HG02571 (cell line): ENCODE measurements around the gene RTL10.

Source experiments
- ATAC-seq: cut with Tn5 transposase; IDR thresholded peaks from one replicate; pipeline ENCODE4 v1.9.1; 2021; ENCODE audit warnings: mild to moderate bottlenecking, moderate library complexity; ENCODE audit not compliant: unreplicated experiment

RTL10 gene

DNA sequence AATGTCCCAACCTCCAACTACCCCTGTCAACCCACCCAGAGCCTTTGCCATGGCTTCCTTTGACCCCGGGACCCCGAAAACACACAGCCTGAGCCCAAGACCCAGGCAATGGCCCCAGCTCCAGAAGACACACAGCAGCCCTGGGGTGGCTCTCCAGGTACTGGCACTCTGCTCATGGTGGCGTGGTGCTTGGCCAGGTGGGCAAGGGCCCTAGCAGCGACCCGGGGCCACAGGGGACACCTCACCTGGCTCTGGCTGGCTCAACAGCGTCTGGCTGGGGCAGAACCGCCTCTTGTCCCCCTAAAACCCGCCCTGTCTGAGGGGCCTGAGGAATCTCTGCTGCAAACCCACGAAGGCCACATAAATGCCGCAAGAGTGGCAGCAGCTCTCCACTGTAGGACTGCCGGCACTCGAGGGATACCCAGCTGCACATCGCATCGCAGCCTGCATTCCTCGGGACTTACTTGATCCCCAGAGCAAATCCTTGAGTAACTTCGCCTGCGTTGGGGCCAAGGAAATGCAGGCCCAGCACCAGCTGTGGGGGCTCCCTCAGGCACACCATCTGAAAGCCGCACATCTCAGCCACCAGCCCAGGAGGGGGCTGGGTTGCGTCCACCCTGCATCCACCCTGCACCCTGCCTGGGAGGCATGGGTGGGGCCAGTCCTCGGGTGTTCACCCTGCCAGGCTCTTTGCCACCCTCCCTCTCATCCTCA, 23.1 kb upstream of the RTL10 start:
- ATAC-seq, result no peak

DNA sequence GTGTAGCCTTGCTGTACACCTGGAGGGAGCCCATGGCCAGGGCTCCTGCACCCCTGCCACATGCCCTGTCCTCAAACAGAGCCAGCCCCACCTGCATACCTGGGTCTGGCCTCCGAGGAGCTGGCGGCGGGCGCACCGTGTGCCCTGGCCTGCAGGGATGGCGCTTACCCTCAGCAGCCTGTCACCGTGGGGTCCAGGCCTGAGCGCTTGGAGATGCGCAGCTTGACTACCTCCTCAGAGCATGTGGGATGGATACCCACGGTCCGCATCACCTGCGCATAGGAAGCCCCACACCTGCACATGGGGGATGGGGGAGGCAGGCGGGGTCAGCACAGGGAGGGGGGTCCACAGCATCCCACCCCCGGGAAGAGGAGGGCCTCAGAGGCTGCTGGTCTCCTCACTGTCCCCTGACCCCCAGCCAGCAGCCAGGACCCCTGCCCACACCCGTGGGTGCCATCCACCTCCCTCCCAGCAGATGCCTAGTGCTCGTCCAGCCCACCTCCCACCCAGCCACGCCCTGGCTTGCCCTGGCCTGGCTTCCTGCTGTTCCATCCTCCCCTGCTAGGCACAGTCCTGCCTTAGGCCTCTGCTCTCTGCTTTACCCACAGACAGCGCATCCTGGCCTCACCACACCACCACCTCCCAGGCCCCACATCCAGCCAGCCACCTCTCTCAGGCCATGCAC, 22.4 kb upstream of the RTL10 start:
- no peak for ATAC-seq

DNA sequence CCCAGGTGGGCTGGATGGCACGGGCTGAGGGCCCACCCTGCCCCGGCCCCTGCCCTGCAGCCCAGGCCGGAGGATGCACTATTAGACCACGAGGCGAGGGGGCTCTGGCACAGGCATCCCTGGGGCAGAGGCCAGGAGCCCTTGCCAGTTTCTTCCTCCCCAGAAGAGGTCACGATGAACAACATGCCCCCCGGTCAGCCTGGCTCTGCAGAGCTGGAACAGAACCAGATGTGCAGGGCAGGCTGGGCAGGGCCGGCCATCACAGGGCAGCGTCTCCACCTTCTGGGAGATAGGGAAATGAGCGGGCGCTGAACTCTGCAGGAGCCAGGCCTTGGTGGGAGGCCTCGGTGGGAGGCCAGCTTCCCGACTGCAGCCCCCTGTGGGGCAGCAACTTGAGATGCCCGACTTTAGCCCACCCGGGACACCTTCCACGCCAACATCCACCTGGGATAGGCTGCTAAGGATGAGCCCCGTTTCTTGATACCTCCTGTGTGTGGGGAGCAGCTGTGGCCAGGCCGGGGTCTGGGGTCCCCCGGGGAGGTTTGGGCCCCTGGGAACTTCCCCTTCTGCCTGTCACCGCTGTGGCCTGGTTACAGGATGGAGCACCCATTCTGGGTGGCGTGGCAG, 21.8 kb upstream of the RTL10 start:
- no peak for ATAC-seq

DNA sequence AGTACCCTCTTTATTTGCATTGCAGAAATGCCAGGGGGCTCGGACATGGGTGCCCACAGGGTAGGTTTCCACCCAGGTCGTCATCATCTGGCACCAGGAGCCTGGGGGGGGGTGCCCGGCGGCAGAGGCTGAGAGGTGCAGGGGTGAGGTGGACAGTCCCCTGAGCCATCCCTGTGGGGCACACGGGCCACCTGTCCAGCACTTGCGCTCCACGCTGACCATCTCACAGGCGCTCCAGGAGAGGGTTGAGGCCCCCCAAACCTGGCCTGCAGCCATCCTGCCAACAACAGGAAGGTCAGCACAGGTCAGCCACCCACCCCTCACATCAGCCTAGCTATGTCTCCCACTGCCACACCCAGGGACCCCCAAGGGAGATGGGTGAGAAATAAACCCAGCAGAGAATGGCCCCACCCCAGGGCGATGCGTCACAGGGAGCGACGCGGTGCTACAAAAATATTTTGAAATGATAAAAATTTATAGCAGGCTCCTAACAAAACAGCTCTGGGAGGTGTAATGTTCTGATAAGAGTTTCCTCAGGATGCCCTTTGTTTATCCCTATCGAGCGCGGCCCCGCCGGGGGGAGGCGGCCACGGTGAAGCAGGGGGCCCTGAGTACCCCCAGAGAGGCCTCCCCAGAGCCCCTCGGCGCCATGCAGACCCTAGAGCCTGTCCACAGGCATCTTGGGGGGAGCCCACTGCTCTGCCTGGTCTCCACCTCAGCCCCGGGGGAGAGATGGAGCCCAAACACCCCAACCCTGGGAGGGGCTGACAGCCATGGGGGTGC, 21.0 kb upstream of the RTL10 start:
- no peak for ATAC-seq

DNA sequence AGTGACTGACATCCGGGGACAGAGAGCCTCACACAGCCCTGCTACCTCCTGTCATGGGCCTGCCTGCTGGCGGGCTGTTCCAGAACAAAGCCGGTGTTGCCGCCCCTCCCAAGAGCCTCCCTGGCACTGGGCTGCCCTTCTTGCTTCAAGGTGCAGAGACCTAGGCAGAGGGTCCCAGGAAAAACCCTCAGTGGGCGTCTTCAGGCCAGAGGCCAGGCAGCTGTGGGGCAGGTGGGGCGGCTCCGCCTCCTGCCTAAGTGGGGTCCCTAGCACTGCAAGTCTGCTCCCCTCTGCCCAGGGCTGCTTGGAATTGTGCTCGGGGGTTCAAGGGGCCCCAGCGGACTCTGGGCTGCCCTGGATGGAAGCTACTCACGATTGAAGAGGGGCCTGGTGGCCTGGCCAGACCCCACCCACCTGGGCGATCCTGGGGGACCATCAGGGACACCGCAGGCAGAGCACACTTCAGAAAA, 20.4 kb upstream of the RTL10 start:
- no peak for ATAC-seq

DNA sequence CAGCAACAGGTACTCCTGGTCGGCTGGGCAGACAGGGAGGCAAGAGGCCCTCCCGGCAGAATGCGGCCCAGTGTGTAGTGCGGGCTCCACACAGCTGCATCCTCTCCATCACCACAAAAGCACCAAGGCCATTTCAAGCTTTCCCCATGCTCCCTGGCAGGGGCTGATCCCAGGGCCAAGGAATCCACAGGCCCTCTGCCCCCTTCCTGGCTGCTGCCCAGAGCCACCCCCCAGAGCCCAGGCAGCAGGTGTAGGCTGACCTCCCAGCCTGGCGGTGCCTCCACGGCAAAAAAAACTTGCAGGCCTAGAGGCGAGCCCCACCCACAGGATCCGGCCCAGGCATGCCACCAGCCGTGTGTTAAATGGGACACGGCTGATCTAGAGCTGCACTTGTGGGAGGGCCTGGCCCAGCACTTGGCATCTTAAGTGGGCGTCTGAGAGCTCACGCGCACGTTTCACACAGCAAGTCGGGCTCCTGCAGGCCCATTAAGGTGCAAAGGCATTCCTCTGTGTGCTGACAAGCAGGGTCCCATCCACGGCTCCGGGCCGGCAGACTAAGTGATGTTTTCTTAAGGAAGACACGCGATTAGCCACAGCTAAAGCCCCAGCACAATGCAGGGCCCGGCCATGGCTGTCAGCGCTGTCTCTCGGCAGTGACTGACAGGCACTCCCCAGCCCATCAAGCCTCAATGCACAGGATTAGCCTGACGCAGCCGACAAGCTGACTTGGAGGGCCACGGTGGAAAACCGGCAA, 19.8 kb upstream of the RTL10 start:
- ATAC-seq, result no peak

DNA sequence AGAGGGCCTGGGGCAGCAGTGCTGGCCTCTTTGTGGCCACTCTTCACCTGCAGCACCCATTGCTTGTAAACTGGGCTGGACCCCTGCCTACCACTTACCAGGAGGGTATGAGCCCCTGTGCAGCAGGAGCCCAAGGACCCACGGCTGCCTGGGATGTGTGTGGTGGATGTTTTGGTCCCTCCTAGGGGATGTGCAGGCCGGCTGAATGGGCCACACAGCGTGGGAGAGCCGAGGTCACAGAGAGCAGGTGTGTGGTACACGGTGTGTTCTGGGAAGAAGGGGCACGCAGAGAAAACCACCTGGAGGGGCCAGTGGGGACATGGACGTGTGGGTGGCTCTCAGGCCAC, 19.3 kb upstream of the RTL10 start:
- ATAC-seq, result no peak

DNA sequence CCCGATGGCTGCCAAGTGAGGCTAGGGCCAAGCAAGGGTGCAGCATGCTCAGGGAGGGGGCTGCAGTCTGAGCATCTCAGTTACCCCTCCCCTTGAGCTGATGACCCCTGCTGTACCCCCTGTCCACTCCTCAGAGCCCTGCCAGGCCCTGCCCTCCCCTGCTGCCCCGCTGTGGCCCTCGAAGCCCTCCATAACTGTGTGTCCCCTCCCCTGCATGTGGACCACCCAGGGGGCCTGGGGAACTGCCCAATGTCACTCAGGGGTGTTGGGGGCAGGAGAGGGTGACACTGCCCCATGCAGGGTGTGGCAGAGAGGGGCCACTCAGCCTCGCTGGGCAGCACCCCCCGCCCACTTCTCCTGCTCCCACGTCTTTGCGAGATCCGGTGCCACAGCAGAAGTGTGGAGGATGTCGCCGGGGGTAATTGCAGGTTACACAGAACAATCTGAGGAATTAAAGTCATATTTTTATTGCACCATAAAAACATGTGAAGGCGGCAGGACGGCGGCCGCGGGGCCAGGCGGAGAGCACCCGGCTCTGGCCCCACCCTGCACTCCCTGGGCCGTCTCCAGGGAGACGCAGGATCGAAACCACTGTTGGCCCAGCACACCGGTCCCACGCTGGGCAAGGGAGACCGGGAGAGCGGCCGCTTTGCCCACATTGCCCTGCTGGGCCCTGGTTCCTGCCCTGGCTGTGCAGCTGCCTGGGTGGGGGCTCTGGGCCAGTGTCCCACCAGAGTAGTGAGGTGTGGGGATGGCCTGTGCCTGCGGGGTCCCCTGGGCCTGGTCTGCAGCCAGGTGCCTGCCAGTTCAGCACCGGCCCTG, 18.7 kb upstream of the RTL10 start:
- no peak for ATAC-seq

DNA sequence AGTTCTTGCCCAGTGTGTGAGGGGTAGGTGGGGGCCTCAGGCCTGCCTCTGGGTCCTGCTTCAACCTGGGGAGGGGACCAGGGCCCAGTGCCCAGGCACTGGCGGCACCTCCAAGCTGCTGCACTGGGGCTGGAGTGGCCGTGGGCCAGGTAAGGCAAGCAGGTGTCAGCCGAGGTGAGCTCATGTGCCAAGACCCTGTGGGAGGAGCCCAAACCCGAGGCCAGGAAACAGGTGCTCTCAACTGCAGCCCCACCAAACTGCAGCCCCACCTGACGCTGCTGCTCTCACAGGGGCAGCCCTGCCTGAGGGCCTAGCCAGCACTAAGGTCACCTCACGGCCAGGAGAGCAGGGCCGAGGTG, 18.1 kb upstream of the RTL10 start:
- no peak for ATAC-seq

DNA sequence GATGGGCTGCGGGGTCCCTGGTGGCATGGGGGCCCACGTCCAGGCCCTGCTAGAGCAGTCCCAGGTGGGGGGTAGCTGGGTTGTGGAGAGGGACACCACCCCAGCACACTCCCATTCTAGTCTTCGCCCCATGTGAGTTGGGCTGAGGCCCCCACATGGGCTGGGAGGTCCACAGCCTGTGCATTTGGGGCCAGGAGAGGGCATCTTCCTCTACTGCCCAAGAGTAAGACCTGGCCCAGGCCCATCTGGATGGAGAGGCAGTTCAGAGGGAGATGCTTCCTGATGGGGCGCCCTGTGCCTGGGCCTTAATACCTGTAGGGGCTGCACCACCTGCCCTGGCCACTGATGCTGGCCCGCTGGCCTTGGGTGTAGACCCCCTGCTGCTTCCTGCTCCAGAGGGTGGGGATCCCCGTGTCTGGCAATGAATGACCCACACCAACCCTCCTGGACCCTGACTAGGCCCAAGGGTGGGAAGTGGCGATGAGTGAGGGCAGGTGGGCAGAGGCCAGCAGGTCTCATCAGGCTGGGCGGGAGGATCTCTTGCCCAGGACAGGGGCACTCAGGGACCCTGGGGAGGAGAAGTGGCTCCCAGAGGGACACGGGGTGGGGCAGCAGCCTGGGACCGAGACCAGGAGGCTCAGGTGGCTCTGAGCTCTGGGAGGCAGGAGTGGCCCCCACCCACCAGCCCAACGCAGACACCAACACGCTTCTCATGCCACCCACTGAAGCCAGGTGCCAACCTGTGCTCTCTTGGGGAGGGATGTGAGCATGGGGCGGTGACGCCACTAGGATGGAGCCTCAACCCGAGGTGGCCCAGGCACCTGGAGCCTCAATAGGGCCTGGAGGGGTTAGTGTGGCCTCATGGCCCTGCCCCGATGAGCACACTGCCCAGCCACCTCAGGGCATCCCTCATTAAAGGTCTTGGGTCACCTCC, 17.4 kb upstream of the RTL10 start:
- ATAC-seq, result no peak

DNA sequence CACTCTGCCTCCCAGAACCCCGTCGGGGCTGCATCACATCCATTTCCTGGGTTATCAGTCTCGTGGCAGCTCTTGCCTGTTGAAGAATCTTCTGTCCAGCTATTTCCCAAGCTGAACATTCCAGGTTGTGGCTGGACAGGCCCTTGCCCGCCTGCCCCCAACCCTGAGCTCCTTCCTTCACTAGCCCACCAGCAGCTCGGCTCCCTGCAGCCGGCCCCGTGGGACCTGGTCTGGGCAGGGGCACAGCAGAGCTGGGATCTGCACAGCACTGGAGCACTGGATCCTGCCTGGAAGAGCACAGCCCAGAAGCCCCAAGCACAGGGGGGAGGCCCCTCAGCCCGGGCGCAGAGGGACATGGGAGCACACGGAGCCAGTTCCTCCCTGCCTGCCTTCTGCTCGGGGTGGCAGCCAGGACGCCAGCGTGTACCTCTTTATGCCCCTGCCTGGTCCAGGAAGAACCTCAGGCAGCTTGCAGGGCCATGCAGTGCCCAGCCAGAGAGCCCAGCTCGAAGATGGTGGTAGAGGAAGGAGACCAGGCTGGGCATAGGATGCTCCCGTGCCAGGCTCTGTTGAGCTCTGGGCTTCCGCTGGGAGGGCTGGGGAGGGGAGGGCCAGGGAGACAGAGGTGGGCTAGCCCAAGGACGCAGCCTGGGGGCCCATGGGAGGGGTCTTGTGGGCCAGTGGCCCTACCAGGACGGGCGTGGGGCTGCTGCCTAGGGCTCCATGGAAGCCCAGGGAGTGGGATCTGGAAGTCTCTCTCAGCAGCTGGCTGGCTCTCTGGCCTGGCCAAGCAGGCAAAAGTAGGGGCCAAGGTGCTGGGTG, 16.6 kb upstream of the RTL10 start:
- no peak for ATAC-seq

DNA sequence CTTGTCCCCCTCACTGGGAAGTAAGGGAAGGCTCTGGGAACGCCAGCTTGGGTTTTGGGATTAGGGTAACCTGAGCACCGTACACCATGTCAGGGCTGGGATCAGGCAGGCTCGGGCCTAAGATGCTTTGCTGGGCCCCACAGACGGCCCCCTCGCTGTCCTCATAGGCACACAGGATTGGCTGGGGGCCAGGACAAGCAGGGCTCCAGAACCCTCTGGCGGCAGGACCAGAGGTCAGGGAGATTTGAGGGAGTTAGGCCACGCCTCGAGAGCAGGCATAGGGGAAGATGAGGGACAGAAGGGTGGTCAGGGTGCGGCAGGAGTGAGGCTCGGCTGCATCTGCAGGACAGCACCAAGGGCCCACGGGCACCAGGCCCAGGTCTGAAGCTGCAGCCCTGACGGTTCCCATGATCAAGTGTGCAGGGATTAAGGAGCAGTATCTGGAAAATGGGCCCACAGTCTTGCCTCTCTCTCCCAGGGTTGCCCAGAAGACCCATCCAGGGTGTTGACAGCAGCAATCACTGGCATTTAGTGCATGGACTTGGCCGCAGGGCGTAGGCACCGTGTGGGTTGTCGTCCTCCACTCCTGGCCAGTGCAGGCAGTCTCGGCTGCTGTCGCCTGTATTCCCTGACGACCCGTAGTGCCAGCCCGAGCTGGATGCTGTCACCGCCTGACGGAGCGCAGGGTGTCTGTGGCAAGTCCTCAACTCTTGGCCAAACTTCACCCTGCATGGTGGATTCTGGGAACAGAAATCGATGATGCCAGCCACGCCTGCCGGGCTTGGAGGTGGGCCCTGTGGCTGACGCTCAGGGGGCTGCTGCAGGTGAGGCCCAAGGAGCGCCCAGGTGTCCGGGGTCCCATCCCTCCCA, 15.7 kb upstream of the RTL10 start:
- no peak for ATAC-seq

DNA sequence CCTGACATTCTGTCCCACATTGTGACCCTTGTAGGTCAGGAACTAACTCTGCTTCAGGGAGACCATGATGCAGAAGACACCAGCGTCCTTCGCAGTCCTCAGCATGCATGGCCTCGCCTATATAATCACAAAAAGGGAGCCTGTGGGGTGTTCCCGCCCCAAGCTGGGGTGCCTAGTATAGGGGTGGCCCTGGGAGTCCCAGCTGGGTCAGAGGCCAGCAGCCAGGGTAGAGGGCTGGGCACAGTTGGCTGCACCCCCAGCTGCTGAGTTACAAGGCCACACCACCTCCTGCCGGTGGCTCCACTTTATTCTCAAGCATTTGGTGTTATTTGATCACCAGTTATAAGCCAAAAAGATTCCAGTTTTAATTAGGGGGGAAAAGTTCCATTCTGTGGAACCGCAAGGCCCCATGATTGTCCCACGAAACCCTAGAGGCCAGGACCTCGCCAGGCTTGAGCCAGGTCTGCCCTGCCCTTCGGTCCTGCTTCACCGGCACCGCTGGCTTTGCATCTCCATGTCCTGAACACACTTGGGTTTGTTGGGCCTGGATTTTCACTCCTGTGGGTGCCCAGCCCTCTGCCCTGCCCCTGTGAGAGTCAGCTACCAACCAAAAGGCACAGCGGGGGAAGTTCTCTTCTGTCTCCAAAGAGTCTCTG, 15.0 kb upstream of the RTL10 start:
- ATAC-seq, result no peak

DNA sequence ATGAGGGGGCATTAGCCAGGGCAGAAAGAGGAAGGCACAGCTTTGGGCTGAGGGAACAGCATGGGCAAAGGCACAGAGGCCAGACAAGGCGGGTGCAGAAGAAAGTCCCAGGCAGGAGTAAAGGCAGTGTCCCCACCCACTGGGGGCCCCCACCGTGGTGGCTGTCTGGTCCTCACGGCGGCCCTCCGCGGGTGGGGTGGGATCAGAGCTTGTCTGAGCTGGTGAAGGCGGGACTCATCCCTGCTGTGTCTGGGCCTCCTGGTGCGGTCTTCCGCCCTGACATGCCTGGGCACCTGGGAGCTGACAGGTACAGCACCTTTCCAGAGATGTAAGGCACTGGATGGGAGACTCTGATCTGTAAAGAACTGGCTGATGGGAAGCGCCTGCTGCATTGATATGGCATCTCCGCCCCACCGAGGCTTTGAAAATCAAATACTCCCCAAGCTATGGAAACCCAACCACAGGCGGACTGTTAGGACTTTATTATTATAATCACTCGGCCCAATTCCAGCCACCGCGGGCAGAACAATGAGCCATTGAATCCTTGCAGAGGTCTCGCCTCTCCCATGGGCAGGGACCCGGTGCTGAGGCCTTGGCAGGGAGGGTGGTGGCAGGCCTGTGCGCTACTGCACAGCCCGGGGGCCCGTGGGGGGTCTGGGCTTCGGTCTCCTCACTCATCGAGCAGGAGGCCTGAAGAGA, 14.2 kb upstream of the RTL10 start:
- ATAC-seq, result no peak

DNA sequence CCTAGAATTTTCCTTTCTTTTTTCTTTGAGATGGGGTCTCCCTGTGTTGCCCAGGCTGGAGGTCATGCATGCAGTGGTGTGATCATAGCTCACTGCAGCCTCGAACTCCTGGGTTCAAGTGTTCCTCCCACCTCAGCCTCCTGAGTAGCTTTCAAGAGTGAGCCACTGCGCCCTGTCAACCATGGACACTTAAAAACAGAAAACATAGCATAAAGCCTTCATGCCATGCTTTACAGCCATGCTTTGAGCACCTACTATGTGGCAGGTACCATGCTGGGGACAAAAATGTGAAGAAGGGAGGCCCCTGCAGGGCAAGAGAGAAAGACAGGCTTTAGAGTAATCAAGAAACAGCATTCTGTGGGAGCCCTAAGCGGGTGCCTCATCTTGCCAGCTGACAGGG, 13.7 kb upstream of the RTL10 start:
- no peak for ATAC-seq

DNA sequence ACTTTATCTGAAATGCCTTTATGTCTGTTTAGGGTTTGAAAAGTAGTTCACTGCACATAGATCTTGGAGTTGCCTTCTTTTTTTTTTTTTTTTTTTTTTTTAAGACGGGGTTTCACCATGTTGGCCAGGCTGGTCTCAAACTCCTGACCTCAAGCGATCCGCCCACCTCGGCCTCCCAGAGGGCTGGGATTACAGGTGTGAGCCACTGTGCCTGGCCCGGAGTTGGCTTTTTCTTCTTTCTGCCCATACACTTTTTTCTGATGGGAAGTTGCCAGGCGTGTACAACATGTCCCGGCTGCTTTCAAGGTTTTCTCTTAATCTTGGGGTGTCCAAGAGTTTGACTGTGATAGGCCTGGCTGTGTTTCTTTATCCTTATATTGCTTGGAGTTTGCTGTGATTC, 12.9 kb upstream of the RTL10 start:
- ATAC-seq, result no peak
